K562 (cell line): ENCODE data around the gene NOA1. TPM values are rescaled to one million over a fixed set of nuclear protein-coding genes. Genes with fewer than 3 reads are reported as not detected.
A peak's percentile ranks its signal among the peaks of the same experiment; 100 is the strongest.

Experiments
- ARID1B ChIP-seq: fragments of 450-650 bp; IDR thresholded peaks from 2 replicates; pipeline ENCODE4 v1.6.1; 2016; ENCODE audit warnings: antibody characterized with exemption, mild to moderate bottlenecking, inconsistent platforms
- CREB3L1 ChIP-seq: fragments of 450-650 bp; IDR thresholded peaks from 2 replicates; pipeline ENCODE4 v1.6.1; 2014; ENCODE audit warnings: low read depth, mild to moderate bottlenecking, moderate library complexity, borderline replicate concordance
- FOXK2 ChIP-seq, 2 experiments: fragments of 450-650 bp; IDR thresholded peaks in 1 of 2; conservative IDR thresholded peaks in 1 of 2; 2 replicates each; pipeline ENCODE4 v1.6.1; 2016; ENCODE audit warnings: low read depth in 2 of 2, mild to moderate bottlenecking in 1 of 2
- FOXP4 ChIP-seq: sonication (generic); formaldehyde crosslinking; IDR thresholded peaks from 2 replicates; pipeline ENCODE4 v1.8.0; 2022; ENCODE audit warnings: mild to moderate bottlenecking, missing genetic modification reagents, borderline replicate concordance
- HNRNPLL ChIP-seq: fragments of 200-400 bp; formaldehyde crosslinking; IDR thresholded peaks from 2 replicates; pipeline ENCODE4 v1.6.1; 2017; ENCODE audit warnings: low read length, low read depth, mild to moderate bottlenecking; ENCODE audit not compliant: poor library complexity, severe bottlenecking
- MXI1 ChIP-seq: IDR thresholded peaks from 2 replicates; pipeline ENCODE4 v1.6.1; 2011; ENCODE audit warnings: low read depth, mild to moderate bottlenecking, improper control_type of control experiment, low read length
- PHF20 ChIP-seq: fragments of 450-650 bp; IDR thresholded peaks from 2 replicates; pipeline ENCODE4 v1.6.1; 2018; ENCODE audit not compliant: partially characterized antibody
- PHF8 ChIP-seq: fragments of 200-600 bp; sonication (generic); IDR thresholded peaks from 2 replicates; pipeline ENCODE4 v1.6.1; 2012; ENCODE audit warnings: mixed run types, mild to moderate bottlenecking, inconsistent platforms, low read length, moderate library complexity, borderline replicate concordance
- POLR2AphosphoS5 ChIP-seq: IDR thresholded peaks from 2 replicates; pipeline ENCODE4 v1.6.1; 2011; ENCODE audit warnings: mild to moderate bottlenecking, low read depth, low read length, moderate library complexity; ENCODE audit not compliant: control insufficient read depth, insufficient read depth
- PRDM10 ChIP-seq: fragments of 450-650 bp; IDR thresholded peaks from 2 replicates; pipeline ENCODE4 v1.6.1; 2018; ENCODE audit not compliant: partially characterized antibody
- RFX1 ChIP-seq: fragments of 450-650 bp; IDR thresholded peaks from 2 replicates; pipeline ENCODE4 v1.6.1; 2016; ENCODE audit warnings: mild to moderate bottlenecking, moderate library complexity
- SAP30 ChIP-seq: fragments of 200-600 bp; sonication (generic); IDR thresholded peaks from 2 replicates; pipeline ENCODE4 v1.6.1; 2012; ENCODE audit warnings: borderline replicate concordance, low read depth, mild to moderate bottlenecking, moderate library complexity, low read length, control low read depth, inconsistent platforms; ENCODE audit not compliant: insufficient read depth, poor library complexity, severe bottlenecking
- SIN3A ChIP-seq, 2 experiments: fragments of 150-350 bp in 1 of 2; IDR thresholded peaks; 2 replicates each; pipeline ENCODE4 v1.6.1; 2011 to 2016; ENCODE audit warnings: borderline replicate concordance in 2 of 2, low read depth in 2 of 2, low read length in 2 of 2, mild to moderate bottlenecking in 2 of 2, moderate library complexity in 2 of 2; ENCODE audit not compliant: control insufficient read depth in 1 of 2
- SMAD2 ChIP-seq: fragments of 150-350 bp; IDR thresholded peaks from 2 replicates; pipeline ENCODE4 v1.6.1; 2014; ENCODE audit warnings: low read depth, mild to moderate bottlenecking, low read length
- SMAD4 ChIP-seq: fragments of 250-450 bp; sonication (Bioruptor Pico); conservative IDR thresholded peaks from 2 replicates; pipeline ENCODE4 v1.8.0; 2021; ENCODE audit warnings: inconsistent platforms, mild to moderate bottlenecking, moderate library complexity
- SMARCE1 ChIP-seq: fragments of 450-650 bp; IDR thresholded peaks from 2 replicates; pipeline ENCODE4 v1.7.1; 2016; ENCODE audit warnings: mild to moderate bottlenecking
- TAF9B ChIP-seq: fragments of 450-650 bp; IDR thresholded peaks from 2 replicates; pipeline ENCODE4 v1.6.1; 2018; ENCODE audit warnings: mild to moderate bottlenecking; ENCODE audit not compliant: partially characterized antibody
- ZBTB1 ChIP-seq: sonication (generic); formaldehyde crosslinking; IDR thresholded peaks from 2 replicates; pipeline ENCODE4 v1.8.1; 2023; ENCODE audit warnings: missing genetic modification reagents, low read depth, mild to moderate bottlenecking, borderline replicate concordance
- ZC3H8 ChIP-seq: fragments of 450-650 bp; IDR thresholded peaks from 2 replicates; pipeline ENCODE4 v1.6.1; 2017
- ZNF408 ChIP-seq: fragments of 250-450 bp; sonication (Bioruptor Pico); IDR thresholded peaks from 2 replicates; pipeline ENCODE4 v1.4.0; 2020; ENCODE audit warnings: low read depth, mild to moderate bottlenecking, moderate library complexity
- polyA plus RNA-seq, 8 experiments: library from polyadenylated mRNA; depleted of rRNA in 4 of 8; stranded (reverse) in 5 of 8; unstranded in 3 of 8; fragments of >200 nt; fragmentation: Nextera tagmentation in 2 of 8; fragmentation: Illumina TruSeq in 1 of 8; extraction: Ambion mirVana in 2 of 8; extraction: Trizol in 1 of 8; gene quantifications; 2 replicates each; pipeline versions ENCODE4 v1.2.1 to v1.2.3, GENCODE V29; 2011 to 2014; ENCODE audit warnings: inconsistent platforms in 1 of 8, missing spikeins in 1 of 8
- total RNA-seq, 7 experiments: library from RNA; depleted of rRNA in 6 of 7; stranded (reverse); fragments of >200 nt in 6 of 7; fragmentation: Illumina TruSeq in 2 of 7; extraction: Trizol in 2 of 7; gene quantifications; 2 replicates each; pipeline versions ENCODE4 v1.2.1 to v1.2.3, GENCODE V29; 2011 to 2021; ENCODE audit warnings: low replicate concordance in 1 of 7

Gene NOA1
- total and polyA plus RNA-seq, 9 of the 15 experiments (the other 6 are each of a cell fraction or from before 2014, with no cell fraction given) = 2.6 to 26.6 (median 16.7) TPM

- TF ChIP-seq ZBTB1 (CRISPR knock-in tag) (peak; percentile 52; the same call in 1 of the 2 replicates), FOXK2 (conservative IDR thresholded peaks at IDR 0.05 in 1 of 2, IDR thresholded peaks at IDR 0.05 in 1 of 2; ENCODE audit: low read depth in 2 of 2) (peak; percentile 10 to 44; a peak in 1 of 4 replicates), PRDM10 (no peak), ZNF408 (no peak), ZC3H8 (no peak), FOXP4 (CRISPR knock-in tag) (no peak), RFX1 (no peak), SMARCE1 (peak; percentile 13; the same call in 1 of the 2 replicates), SMAD2 (no peak), TAF9B (peak; percentile 47), MXI1 (peak; percentile 59; the same call in 1 of the 2 replicates), PHF8 (peak; percentile 88), ARID1B (no peak; the same call in 1 of the 2 replicates), SIN3A (IDR thresholded peaks at IDR 0.05; ENCODE audit: borderline replicate concordance in 2 of 2, control insufficient read depth in 1 of 2, low read depth in 2 of 2, low read length in 2 of 2) (peak in 1 of 2 experiments; percentile 59; a peak in 2 of 4 replicates), HNRNPLL (peak; percentile 94), SAP30 (peak; percentile 34), CREB3L1 (peak; percentile 35; the same call in 1 of the 2 replicates), POLR2AphosphoS5 (peak; percentile 91), PHF20 (peak; percentile 83), SMAD4 (0 out of 2 replicates have a peak, but pooled peaks have one; percentile 11)
Measured at GRCh38 chr4:56978750-56979303, 1.4 kb upstream of the NOA1 start, which contains the start of gene POLR2B (continued).
